ENCODE measurements around the gene LEPR.

Gene LEPR

GRCh38 chr1:65412984-65413375, 7.5 kb upstream of the LEPR start:
- DNase-seq = no peak

- no peak for DNase-seq
Measured at GRCh38 chr1:65414538-65414937, 5.9 kb upstream of the LEPR start.

GRCh38 chr1:65416767-65417166, 3.7 kb upstream of the LEPR start:
- DNase-seq = no peak

- DNase-seq = no peak
Measured at GRCh38 chr1:65417729-65418128, 2.7 kb upstream of the LEPR start.

- no peak for DNase-seq
Measured at GRCh38 chr1:65418522-65419185, 1.8 kb upstream of the LEPR start.

DNA sequence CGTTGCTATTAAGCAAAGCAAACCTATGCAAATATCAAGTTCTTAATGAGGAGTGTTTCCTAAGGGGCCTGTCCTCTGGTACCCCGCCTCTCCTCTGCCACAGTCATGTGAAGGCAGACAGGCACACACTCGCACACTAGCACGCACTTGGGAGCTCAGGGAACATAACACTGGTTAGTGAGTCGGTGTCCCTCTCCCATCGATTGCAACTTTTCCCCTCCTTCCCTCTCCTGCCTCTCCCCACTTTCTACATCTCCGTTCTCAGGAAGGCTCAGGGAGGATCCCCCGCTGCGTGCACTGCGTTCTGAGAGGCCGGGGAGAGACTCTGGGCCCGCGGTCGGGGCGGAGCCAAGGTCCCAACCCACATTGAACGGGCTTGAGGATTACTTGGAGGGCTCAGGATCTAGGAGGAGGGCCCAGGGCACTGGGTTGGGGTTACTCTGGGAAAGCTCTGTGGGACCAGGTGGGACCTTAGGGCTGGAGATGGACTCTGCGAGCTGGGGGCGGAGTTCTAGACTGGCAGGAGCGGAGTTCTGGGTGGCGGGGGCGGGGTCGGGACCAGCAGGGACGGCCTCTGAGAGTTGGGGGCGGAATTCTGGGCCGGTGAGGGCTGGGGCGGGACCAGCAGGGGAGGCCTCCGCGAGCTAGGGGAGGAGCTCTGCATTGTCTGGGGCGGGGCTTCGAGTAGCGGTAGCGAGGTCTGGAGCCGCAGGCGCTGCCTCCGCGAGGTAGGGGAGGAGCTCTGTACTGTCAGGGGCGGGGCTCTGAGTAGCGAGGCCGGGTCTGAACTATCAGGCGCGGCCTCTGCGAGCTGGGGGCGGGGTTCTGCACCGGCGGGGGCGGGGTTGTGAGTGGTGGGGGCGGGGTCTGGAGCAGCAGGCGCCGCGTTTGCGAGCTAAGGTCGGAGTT, 533 bp upstream of the LEPR start:
- peak; percentile 97 for DNase-seq

DNA sequence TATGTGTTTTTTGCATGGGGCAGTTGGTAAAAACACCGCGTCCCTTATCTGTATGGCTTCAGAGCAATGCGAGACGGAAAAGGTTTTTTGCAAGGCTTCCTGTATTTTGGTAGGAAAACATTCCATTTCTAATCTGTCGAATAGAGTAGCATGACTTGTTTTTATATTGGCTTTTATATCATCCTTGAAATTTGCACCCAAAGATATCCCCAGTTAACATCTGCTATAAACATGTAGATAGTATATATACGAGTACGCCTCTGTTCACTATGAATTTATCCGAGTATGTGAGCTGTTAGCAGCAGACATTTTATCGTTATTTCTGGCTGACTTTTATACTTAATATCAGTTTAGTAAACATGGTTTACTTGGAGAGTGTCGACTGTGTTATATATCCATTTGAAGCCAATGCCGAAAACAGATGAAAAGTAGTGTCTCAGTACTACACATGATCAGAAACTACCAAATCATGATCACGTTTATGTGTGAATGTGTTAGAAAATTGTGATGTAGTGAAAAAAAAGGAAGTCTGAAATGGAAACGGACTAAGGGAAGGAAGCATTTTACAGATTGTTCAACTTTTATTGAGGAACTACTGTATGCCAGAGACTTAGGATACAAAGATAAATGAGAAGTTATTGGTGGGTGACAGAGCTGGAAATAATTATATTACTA, 1.0 kb downstream of the LEPR start:
- DNase-seq = peak; percentile 6

GRCh38 chr1:65422241-65423203, 2.1 kb downstream of the LEPR start:
- no peak for DNase-seq

GRCh38 chr1:65423884-65424572, 3.6 kb downstream of the LEPR start:
- no peak for DNase-seq

GRCh38 chr1:65424573-65424889, 4.1 kb downstream of the LEPR start:
- DNase-seq = no peak

DNA sequence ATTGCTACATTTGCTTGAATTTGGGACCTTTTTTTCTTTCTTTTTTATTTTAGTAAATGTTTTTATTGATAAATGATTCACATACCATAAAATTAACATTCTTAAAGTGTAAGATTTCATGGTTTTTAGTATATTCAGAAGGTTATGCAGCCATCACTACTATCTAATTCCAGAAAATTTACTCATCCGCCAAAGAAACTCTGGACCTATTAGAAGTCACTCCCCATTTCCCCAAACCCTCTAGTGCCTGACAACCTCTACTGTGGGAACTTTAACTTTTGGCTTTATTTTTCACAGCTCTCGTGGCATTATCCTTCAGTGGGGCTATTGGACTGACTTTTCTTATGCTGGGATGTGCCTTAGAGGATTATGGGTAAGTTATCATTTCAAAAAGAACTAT, 4.5 kb downstream of the LEPR start:
- no peak for DNase-seq

- no peak for DNase-seq
Measured at GRCh38 chr1:65425697-65426096, 5.2 kb downstream of the LEPR start.

- DNase-seq = no peak
Measured at GRCh38 chr1:65429078-65429477, 8.6 kb downstream of the LEPR start.

DNA sequence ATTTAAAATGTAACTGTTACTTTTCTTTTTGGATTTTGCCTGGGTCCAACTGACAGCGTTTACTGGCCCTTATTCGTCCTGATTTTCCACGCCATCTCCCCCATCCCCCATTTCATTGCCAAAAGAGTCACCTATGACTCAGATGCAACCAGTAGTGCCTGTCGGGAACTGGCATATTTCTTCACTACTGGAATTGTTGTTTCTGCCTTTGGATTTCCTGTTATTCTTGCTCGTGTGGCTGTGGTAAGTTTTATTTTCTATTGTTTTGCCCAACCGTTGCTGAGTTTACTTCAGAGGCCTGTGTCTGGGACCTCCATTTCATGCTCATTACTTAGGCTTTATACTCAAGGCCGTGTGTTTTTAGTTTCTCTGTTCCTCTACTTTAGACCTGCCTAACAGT, 9.3 kb downstream of the LEPR start:
- DNase-seq = no peak

GRCh38 chr1:65431111-65431705, 10.7 kb downstream of the LEPR start:
- DNase-seq = peak; percentile 44

DNA sequence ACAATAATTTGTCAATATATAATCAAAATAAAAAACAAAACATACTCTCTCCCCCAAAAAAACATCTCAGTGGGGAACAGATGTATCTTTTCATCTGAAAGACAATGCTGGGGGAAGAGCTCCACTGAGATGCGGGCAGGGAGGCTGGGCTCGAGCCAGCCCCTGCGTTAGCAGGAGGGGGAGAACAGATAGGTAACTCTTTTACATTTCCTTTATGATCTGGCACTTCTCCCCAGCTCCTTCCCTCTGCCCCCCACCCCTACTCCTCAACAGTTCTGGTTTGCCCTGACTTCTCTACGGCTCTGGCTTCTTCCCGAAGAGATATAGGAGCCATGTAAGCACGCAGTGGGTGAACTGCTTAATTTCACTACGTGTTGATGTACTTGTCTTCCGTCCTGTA, 12.4 kb downstream of the LEPR start:
- DNase-seq = no peak

GRCh38 chr1:65434255-65434654, 13.8 kb downstream of the LEPR start:
- no peak for DNase-seq

- no peak for DNase-seq
Measured at GRCh38 chr1:65434760-65435159, 14.3 kb downstream of the LEPR start.

DNA sequence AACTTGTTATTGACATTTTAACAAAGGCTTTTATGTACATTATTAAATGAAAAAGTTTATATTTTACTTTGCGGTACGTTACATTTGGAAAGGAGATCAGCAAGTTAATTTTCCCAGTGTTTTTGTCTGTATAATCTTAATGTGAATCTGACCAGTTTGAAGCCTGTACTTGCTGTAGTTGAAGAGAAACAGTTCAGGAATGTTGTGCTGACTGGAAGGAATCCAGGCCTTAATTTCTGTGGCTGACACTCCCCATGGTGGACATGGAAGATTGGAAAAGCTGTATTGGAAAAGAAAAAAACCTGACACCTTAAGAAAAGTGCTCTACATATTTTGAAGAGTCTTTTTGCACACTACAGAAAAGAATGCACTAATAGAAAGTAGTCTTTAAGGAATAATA, 15.5 kb downstream of the LEPR start:
- DNase-seq = no peak

DNA sequence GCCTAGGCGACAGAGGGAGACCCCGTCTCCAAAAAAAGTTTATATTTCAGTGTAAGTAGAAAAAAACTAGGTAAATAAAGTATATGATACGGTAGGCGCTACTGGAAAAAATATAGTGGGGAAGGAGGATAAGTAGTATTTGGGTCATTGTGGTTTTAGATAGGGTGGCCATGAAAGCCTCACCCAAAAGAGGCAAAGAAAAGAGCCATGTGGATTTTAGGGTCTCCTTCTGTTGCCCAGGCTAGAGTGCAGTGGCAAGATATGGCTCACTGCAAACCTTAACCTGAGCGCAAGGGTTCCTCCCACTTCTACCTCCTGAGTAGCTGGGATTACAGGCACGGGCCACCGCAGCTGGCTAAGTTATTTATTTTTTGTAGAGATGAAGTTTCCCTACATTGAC, 17.1 kb downstream of the LEPR start:
- DNase-seq = no peak

DNA sequence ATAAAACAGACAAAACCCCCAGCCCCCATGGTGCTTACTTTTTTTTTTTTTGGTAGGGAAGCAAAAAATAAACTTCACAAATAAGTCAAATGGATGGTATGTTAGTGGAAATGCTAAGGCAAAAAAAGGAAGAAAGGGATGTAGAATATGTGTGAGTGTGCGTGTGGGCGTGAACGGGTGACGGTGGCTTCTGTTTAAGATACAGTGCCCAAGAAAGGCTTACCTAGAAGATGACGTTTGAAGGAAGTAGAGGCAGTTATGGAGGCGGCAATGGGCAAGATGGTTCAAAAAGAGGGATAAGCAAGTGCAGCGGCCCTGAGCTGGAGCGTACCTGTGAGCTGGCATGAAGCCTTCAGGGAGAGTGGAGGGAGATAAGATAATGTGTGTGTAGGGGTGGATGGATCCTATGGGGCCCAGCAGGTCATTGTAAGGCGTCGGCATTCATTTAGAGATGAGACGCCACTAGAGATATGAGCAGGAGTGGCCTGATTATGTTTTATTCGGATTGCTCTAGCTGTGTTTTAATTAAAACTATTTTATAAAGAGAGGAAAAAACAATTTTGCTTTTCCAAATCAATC, 19.9 kb downstream of the LEPR start:
- no peak for DNase-seq
